ENCODE measurements around the gene TOMM34. TPM values are rescaled to one million over a fixed set of nuclear protein-coding genes. Genes with fewer than 3 reads are reported as not detected.

TOMM34 gene
- total and polyA plus RNA-seq, 4 donors: 4.4 to 12.1 (median 7.8) TPM

DNA sequence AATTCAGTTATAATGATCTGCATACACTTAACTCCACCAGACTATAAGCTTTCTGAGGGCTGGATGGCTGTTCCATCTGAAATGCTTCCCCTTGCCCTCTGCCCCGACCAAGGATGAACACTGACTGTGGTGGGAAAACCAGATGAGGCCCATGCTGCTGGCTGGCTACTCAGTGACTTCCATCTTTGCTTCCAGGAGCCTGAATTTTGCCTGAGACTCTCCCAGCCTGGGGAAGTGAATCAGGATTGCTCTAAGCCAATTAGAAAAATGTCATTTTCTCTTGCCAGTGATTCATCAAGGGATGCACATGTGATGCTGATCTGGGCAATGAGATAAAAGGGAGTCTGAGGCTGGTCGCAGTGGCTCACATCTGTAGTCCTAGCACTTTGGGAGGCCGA lies 1.7 kb upstream of the TOMM34 start (continued):
- TF ChIP-seq, protein P1, sequence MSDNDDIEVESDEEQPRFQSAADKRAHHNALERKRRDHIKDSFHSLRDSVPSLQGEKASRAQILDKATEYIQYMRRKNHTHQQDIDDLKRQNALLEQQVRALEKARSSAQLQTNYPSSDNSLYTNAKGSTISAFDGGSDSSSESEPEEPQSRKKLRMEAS (IDR thresholded peaks at IDR 0.05): no peak
- no peak for TF ChIP-seq FOXA1 (IDR thresholded peaks at IDR 0.05)

DNA sequence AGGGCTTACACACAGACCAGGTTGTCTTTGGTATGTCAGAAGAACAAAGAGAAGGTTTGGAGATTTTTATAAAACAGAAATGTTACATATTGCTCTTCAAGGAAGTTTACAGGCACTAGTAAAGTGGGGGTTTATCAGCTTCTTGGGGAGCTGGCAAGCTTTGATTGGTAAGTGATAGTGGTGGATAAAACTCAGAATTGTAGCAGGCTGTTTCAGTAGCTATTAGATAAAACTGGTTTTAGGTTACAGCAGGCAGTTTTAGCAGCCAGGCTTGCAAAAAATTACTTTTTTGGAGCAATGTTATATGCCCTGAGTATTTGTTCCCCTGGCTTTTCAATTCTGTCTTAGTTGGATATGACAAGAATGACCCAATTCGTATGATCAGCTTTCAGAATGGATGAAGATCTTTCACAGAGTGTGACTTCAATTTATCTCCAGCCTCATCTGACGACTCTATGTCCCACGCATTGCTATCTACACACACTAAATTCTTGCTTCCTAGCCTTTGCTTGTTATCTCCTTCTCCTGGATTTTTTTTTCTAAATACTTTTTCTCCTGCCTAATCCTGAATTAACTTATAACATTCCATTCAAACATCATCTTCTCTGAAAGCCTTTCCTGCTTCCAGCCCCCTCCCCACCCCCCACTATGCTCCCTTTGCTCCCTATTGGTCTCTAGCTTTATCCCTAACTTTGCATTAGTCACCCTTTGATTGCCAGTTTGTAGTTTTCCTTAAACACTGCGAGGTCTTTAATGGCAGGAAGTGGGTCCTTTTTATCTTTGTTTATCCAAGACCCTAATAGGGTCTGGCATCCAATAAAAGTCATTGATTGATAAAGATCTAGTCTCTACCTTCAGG lies 1.0 kb upstream of the TOMM34 start:
- 74% methylated on average over 4 of the region's 4 CpGs for WGBS
- Histone ChIP-seq H3K4me1 (ENCODE audit: control insufficient read depth in 4 of 4, insufficient read depth in 4 of 4, low read length in 3 of 4) (peaks cover 0 to 15% (median 12%) of the 10 kb centered on the region in 4 donors), H3K9me3 (ENCODE audit: control insufficient read depth in 4 of 4, low read length in 3 of 4) (no peaks in the 10 kb centered on the region), H3K27ac (ENCODE audit: low read depth in 1 of 2, low read length in 2 of 2) (no peak overlapping the region), H3K9ac (ENCODE audit: low read depth in 1 of 2, low read length in 2 of 2) (no peak overlapping the region), H3K27me3 (ENCODE audit: control insufficient read depth in 4 of 4, insufficient read depth in 4 of 4, low read length in 3 of 4) (no peaks in the 10 kb centered on the region), H3K36me3 (ENCODE audit: control insufficient read depth in 4 of 4, insufficient read depth in 3 of 4, low read depth in 1 of 4, low read length in 3 of 4) (peaks cover 0 to 2% (median under 1%) of the 10 kb centered on the region in 4 donors), H3K4me3 (ENCODE audit: low read depth in 1 of 3, low read length in 3 of 3) (no peak overlapping the region)
- no peak for DNase-seq (ENCODE audit: low spot score)
- TF ChIP-seq, protein P2, sequence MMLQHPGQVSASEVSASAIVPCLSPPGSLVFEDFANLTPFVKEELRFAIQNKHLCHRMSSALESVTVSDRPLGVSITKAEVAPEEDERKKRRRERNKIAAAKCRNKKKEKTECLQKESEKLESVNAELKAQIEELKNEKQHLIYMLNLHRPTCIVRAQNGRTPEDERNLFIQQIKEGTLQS (IDR thresholded peaks at IDR 0.05): no peak
- TF ChIP-seq GABPA (IDR thresholded peaks at IDR 0.05 in 1 of 2, conservative IDR thresholded peaks at IDR 0.05 in 1 of 2) (no peak), RAD21 (IDR thresholded peaks at IDR 0.05) (no peak), FOXA2 (IDR thresholded peaks at IDR 0.05) (no peak), EGR1 (IDR thresholded peaks at IDR 0.05; ENCODE audit: low read depth in 2 of 2) (no peak), HNF4G (IDR thresholded peaks at IDR 0.05) (no peak), NR2F2 (IDR thresholded peaks at IDR 0.05) (no peak), JUND (IDR thresholded peaks at IDR 0.05) (no peak), HNF4A (conservative IDR thresholded peaks at IDR 0.05) (no peak), SP1 (IDR thresholded peaks at IDR 0.05) (no peak), FOXA1 (IDR thresholded peaks at IDR 0.05) (no peak), TAF1 (conservative IDR thresholded peaks at IDR 0.05) (no peak), RXRA (IDR thresholded peaks at IDR 0.05) (no peak)
- TF ChIP-seq, protein P3, sequence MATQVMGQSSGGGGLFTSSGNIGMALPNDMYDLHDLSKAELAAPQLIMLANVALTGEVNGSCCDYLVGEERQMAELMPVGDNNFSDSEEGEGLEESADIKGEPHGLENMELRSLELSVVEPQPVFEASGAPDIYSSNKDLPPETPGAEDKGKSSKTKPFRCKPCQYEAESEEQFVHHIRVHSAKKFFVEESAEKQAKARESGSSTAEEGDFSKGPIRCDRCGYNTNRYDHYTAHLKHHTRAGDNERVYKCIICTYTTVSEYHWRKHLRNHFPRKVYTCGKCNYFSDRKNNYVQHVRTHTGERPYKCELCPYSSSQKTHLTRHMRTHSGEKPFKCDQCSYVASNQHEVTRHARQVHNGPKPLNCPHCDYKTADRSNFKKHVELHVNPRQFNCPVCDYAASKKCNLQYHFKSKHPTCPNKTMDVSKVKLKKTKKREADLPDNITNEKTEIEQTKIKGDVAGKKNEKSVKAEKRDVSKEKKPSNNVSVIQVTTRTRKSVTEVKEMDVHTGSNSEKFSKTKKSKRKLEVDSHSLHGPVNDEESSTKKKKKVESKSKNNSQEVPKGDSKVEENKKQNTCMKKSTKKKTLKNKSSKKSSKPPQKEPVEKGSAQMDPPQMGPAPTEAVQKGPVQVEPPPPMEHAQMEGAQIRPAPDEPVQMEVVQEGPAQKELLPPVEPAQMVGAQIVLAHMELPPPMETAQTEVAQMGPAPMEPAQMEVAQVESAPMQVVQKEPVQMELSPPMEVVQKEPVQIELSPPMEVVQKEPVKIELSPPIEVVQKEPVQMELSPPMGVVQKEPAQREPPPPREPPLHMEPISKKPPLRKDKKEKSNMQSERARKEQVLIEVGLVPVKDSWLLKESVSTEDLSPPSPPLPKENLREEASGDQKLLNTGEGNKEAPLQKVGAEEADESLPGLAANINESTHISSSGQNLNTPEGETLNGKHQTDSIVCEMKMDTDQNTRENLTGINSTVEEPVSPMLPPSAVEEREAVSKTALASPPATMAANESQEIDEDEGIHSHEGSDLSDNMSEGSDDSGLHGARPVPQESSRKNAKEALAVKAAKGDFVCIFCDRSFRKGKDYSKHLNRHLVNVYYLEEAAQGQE (IDR thresholded peaks at IDR 0.05): no peak
- TF ChIP-seq, protein P4, sequence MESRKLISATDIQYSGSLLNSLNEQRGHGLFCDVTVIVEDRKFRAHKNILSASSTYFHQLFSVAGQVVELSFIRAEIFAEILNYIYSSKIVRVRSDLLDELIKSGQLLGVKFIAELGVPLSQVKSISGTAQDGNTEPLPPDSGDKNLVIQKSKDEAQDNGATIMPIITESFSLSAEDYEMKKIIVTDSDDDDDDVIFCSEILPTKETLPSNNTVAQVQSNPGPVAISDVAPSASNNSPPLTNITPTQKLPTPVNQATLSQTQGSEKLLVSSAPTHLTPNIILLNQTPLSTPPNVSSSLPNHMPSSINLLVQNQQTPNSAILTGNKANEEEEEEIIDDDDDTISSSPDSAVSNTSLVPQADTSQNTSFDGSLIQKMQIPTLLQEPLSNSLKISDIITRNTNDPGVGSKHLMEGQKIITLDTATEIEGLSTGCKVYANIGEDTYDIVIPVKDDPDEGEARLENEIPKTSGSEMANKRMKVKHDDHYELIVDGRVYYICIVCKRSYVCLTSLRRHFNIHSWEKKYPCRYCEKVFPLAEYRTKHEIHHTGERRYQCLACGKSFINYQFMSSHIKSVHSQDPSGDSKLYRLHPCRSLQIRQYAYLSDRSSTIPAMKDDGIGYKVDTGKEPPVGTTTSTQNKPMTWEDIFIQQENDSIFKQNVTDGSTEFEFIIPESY (IDR thresholded peaks at IDR 0.05): no peak
- TF ChIP-seq, protein P1 (IDR thresholded peaks at IDR 0.05): no peak
- TF ChIP-seq, protein P5, sequence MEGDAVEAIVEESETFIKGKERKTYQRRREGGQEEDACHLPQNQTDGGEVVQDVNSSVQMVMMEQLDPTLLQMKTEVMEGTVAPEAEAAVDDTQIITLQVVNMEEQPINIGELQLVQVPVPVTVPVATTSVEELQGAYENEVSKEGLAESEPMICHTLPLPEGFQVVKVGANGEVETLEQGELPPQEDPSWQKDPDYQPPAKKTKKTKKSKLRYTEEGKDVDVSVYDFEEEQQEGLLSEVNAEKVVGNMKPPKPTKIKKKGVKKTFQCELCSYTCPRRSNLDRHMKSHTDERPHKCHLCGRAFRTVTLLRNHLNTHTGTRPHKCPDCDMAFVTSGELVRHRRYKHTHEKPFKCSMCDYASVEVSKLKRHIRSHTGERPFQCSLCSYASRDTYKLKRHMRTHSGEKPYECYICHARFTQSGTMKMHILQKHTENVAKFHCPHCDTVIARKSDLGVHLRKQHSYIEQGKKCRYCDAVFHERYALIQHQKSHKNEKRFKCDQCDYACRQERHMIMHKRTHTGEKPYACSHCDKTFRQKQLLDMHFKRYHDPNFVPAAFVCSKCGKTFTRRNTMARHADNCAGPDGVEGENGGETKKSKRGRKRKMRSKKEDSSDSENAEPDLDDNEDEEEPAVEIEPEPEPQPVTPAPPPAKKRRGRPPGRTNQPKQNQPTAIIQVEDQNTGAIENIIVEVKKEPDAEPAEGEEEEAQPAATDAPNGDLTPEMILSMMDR (IDR thresholded peaks at IDR 0.05; ENCODE audit: low read depth, low read length, missing input control): no peak
